ENCODE measurements around the gene ADK.

DNA sequence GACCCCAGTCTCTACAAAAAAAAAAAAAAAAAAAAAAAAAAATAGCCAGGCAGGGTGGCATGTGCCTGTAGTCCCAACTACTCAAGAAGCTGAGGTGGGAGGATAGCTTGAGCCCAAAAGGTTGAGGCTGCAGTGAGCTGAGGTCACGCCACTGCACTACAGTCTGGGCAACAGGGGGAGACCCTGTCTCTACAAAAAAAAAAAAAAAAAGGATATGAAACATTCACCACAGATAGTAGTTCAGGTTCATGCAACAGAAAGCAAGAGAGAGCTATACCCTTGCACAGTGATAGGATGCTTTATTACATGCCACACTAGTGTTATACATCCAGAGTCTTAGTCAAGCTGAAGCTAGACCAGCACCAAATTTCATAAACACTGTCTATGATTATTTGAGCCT is 526.9 kb downstream of the ADK start:
- TF ChIP-seq, protein P1, sequence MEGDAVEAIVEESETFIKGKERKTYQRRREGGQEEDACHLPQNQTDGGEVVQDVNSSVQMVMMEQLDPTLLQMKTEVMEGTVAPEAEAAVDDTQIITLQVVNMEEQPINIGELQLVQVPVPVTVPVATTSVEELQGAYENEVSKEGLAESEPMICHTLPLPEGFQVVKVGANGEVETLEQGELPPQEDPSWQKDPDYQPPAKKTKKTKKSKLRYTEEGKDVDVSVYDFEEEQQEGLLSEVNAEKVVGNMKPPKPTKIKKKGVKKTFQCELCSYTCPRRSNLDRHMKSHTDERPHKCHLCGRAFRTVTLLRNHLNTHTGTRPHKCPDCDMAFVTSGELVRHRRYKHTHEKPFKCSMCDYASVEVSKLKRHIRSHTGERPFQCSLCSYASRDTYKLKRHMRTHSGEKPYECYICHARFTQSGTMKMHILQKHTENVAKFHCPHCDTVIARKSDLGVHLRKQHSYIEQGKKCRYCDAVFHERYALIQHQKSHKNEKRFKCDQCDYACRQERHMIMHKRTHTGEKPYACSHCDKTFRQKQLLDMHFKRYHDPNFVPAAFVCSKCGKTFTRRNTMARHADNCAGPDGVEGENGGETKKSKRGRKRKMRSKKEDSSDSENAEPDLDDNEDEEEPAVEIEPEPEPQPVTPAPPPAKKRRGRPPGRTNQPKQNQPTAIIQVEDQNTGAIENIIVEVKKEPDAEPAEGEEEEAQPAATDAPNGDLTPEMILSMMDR (IDR thresholded peaks at IDR 0.05; ENCODE audit: poor library complexity) = no peak
- TF ChIP-seq EZH2 (IDR thresholded peaks at IDR 0.05; ENCODE audit: borderline replicate concordance) (no peak), EZH2phosphoT487 (IDR thresholded peaks at IDR 0.05; ENCODE audit: low read depth, severe bottlenecking, unreplicated experiment) (no peak)
